Activated T-cell treated with anti-CD3 and anti-CD28 coated beads, Interleukin-2, amount 50 U/mL, for 1 hour (primary cell): ENCODE results near the gene CDH4.

Experiments used
- DNase-seq: peaks from one replicate; pipeline ENCODE4 v3.0.0-alpha.2; 2020

CDH4 gene

DNA sequence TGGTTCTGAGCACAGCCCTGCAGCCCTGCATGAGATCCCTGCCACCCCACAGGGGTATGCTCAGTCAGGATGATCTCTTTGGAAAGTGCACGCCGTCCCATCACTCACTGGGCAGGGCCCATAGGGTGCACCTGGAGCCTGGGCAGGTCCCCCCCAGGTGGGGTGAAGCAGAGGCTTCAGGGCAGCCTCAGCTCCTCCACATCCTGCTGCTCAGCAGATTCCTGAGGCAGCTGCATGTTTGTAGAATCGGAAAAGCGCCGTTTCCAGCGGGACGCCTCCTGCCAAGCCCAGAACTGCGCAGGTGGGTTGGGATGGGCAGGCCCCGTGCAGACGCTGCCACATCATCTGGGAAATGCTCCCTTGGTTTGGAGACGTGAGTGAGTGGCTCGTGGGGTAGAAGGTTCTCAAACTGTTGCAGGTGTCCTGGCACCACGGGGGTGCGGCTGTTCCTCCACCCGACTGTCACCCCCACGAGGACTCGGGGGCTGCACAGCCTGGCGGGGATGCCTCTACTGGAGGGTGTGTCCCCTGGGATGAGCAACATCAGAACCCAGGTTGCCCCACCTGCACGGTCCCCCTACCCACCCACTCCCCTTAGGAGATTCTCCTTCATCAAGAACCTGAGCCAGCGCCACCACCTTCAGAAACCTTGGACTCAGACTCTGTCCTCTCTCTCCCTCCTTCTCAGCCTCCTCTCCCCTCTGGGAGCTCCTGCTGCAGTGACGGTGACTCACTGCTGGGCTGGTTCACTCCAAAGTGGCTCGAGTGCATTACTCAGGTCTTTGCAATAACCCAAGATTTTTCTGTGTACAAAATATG is 479.5 kb downstream of the CDH4 start:
- DNase-seq: no peak

DNA sequence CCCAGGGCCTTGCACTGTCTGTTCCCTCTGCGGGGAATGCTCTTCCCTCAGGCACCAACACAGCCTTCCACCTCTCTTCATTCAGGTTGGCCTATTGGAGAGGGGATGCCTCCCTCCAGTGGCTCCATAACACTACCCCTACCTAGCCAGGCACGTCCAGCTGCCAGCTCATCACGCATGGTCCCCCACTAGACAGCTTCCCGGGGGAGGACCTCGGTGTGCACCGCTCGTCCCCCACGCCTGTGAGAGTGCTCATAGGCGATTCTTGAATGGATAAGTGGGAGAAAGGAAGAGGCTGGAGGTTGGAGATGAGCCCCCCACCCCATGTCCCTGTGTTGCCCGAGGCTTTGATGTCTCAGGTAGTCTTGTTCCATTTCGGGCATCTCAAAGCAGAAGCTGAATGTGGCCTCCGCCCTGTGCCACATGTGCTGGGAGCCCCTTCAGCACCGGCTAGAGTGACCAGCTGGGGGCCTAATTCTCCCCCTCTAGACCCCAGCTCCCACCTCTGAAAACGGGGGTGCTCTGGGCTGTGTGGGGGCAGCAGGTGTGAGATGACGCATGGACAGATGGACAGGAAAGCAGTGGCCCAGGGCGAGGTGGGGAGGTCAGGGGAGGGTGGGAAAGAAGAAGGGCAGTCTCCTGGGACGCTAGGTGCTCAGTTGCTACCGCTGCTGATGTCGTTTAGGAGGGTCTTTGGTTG is 480.6 kb downstream of the CDH4 start:
- no peak for DNase-seq

DNA sequence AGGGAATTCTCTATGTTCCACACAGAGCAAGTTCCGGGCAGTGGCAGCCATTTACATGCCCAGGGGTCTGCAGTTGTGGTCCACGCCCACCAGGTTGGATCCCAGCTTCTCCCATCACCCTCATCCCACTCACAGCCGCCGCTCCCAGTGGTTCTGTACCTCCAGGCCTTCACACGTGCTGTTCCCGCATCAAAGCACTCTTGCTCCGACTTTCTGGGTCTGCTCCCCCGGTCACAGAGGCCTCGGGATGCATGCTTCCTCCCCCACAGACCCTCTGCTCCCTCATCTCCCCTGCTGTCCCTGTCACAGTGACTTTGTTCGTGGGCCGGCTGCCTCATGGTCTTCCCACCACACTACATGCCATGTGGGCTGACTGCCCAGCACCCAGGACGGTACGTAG is 481.2 kb downstream of the CDH4 start:
- no peak for DNase-seq

DNA sequence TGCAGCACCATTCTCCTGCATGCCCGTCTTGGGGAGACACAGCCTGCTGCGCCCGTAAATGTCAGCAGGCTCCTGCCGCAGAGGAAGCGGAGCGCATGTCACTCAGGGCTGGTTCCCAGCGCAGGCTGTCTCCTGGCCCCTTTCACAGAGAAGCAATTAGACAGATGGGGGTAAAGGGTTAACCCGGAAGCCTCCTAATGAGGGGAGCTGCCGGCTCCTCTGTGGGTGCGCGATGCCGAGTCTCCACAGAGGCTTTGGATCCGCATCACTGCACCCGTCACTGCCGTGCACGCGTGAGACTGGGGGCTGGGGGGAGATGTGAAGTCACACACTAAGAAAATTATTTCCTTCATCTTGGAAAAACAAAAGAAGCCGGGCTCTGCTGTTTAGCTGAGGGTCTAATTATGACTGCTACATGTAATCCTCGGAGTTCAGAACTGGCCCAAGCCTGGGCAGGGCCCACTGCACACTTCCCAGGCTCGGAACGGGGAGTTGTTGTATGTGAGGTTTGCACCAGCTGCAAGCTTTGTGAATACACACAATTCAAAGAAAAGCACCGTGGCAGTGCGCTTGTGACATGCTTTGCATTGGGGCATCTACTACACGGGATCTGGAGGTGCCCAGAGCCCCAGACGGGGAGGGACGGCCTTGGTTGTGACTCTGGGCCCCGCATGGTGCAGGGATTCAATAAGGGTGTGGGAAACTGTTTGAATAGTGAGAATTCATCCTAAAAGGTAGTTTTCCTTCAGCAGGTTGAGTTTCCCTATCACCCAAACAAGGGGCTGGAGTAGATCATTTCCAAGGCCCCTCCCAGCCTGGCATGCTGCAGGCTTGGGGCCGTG is 482.1 kb downstream of the CDH4 start:
- no peak for DNase-seq

DNA sequence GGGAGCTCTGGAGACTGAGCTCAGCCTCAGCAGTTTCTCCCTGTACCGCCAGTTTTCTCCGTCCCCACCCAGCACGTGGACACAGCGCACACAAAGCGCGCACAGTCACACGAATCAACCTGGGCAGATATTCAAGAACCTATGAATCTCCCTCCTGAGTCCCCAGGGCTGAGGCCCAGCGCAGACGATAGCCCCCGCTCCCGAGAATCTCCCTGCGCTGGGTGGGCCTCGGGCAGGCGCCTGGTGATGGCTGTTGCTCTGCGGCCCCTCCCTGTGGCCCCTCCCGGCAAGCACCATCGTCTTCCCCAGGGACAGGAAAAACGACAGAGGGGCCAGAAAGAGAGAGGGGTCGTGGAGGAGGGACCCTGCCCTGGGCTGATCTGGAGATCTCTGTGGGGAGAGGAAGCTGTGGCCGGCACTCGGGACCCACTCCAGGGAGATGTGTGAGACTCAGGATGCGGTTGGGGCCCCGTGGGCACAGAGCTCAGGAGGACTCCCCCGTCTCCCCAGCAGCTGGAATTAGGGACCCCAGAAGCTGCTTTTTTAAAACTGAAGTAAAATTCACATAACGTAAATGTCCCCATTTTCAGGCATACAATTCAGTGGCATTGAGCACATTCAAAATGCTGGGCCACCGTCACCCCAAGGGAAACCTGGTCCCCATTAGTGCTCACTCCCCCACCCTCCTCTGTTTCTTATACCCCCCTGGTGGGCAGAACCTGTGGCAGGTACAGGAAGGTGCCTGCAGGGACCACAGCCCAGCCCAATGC is 482.9 kb downstream of the CDH4 start:
- DNase-seq: no peak

DNA sequence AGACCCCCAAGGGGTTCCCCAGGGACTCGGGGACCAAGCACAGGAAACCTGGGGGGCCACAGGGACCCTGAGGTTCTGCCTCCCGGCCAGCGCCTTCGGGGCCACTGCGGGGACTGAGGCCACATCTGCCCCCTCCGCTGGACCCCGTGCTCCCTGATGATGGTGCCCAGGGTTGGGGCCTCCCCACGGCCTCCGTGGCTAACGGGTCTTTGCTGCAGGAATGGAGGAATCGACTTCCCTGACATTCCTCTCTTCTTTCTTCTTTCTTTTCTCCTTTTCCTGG is 483.4 kb downstream of the CDH4 start:
- no peak for DNase-seq

DNA sequence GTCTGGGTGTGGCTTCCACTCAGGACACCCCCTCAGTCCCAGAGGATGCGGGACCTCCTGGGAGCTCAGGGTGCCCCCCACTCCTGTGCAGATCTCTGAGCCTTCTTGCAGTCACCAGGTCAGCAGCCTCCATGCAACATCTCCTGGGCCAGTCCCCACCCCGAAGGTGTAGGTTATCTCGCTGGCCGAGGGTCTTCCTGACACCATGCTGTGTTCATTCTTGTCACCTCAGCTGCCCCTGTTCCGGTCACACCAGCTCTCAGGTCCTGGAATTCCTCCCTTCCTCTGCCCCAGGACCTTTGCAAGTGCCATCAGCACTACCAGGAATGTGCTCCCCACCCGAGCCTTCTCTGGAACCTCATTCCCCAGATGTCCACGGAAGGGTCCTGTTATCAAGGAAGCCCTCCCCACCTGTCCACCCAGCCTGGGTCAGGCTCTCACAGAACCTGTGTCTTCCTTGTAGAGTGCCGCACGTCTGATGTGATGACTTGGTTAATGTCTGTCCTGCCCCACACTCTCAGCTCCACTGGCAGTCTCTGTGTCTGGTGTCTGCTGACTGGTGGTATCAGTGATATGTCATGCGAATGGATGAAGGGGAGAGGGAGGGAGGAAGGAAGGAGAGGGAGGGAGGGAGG is 484.1 kb downstream of the CDH4 start:
- DNase-seq: no peak

DNA sequence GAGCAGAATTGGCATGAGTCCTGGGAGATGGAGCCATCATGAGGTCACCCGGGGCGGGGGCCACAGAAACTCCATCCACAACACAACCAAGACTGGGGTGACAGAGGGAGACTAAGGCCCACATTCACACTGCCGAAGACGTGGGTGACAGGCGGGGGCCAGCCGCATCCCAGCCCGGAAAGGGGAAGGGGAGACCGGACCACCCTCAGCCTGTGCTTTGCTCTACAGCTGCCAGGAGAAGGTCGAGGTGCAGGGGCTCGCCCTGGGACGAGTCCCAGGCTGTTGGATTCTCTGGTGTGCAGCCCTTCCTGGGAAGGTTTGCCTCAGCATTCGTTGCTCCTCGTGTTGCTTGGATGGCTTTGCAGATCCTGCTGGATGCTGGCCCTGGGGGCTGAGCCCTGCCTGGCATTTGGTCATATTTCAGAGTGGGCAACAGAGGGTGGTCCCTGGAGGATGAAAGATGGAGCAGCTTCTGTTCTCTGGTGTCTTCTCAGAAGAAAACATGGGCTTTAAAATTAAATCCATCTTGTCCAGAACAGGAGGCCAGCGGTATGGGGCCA is 484.8 kb downstream of the CDH4 start:
- no peak for DNase-seq

DNA sequence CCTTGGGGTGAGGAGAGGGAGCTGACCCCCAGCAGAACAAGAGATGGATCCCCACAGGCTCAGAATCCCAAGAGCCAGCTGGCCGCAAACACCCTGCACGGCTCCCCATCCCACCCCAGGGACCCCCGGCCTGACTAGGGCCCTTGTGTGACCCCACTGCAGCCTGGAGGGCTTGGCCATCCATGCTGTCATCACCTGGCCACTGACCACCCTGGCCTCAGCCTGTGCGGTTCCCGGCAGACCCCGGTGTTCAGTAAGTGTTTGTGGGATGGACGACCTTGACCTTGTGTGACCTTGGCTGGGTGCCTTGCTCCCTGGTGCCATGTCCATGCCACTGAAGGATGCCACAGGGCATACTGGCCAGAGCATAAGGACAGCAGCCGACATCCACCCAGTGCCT is 485.3 kb downstream of the CDH4 start:
- DNase-seq: no peak

DNA sequence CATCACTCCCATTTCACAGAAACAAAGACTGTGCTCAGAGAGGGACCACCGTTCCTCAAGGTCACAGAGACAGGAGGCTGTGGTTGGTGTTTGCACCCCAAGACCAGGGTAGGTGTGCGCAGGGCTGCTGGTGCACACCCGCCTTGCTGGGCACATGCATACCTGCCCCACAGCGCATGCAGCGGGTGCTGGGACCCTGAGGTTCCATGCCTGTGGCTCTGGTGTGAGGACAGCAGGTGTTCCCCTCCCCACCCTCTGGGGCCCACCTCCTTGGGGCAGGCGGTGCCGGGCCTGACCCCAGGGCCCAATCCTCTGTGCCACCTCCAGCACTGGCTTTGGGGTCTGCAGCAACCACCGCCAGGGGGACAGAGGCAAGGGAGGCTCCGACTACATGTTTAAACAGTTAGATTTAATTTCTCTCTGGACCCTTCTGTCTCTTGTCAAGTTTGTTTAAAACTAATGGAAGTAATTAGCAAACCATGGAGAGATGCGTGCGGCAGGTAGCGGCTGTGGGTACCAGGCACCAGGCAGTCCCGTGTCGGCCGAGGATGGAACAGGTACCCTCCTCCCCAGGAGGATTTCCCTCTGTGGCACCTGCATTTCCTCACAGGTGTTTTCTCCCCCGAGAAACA is 485.9 kb downstream of the CDH4 start:
- no peak for DNase-seq

DNA sequence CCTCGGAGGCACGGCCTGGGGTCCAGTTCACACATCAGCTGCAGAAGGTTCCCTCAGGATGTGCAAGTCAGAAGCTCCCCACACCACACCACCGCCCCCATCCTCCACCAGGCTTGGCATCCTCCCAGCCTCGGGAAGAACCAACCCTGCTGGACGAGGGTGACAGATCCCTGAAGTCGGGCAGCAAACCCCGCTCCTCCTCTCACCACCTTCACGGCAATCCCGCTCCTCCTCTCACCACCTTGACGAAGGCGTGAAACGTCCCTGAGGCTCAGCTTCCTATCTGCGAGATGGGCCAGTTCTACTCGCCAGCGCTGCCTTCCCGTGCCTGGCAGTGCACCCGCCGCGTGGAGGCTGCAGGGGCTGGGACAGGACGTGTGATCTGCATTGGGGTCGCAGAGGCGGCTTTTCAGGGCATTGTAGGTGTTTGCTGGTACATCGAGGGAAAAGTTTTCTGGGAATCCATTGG is 486.6 kb downstream of the CDH4 start:
- DNase-seq: no peak

DNA sequence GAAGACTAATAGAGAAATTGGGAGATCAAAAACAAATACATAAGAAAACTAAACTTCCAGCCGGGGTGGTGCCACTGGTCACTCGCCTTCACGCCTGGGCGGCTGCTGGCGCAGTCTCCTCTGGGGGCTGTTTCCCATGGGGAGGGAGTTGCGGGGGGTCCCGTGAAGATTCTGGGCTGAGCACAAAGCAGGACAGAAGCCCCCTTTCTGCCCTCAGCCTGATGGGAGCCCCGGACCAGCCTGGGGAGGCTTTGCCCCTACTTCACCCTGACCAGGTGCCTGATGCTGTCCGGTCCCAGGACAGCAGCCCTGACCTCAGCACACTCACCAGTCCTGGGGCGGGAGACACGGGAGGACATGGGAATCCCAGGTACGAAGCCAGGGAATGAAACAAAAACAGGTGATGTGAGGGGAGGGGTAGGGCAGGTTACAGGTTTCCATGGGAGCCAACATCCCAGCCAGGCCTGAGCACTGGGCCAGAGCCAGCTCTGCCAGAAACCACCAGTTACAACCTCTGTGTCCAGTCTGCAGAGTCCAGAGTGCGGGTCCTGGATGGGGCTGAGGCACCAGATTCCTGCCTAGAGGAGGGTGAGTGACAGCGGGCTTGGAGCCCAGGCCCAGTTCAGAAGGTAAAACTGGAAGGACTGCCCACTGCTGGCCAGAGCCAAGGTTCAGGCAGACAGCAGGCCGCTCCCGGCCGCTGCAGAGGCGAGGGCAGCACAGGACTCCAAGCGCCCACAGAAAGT is 487.2 kb downstream of the CDH4 start:
- no peak for DNase-seq

DNA sequence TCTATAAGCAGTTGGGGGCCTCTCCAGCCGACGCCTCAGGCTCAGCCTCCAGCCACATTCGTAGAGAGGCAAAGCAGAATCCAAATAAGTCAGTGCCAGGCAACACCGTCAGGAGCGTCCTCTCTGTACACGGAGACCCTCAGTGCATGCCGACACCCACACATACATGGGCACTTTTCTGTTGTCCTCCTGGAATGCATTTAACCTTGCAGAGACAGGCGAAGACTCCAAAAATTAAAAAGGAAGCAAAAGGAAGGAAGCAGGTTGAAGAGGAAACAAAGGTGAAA is 487.7 kb downstream of the CDH4 start:
- DNase-seq: no peak

DNA sequence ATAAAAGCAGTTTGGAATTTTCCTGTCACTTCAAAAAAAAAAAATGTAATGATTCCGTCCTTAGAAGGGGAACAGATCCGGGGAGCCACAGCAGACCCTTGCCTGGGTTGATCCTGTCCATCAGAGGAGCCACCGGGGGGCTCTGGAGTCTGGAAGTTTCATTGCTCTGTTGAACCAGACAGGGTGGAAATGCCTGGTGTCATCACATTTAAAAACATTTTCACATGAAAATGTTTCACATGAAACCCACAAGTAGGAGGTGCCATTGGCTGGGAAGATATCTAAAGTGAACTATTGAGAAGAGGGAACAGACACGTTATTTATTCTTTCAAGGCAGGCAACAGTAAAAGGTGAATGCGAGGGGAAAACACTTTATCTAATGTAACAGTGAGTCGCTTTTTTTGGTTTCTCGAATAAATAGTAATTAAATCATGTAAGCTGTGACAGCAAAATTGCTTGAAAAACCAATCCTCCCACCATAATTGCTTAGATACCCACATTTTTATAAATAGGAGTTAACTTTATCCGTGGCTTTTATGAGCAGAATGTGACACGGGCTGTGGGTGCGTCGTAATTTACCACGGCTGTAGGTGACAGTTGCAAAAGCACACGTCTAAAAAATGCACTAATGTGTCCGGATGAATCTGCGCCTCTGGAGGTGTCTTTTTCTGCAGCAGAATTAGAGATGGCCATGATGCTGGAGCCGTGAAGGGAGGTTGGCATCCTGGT is 490.2 kb downstream of the CDH4 start:
- DNase-seq: no peak

DNA sequence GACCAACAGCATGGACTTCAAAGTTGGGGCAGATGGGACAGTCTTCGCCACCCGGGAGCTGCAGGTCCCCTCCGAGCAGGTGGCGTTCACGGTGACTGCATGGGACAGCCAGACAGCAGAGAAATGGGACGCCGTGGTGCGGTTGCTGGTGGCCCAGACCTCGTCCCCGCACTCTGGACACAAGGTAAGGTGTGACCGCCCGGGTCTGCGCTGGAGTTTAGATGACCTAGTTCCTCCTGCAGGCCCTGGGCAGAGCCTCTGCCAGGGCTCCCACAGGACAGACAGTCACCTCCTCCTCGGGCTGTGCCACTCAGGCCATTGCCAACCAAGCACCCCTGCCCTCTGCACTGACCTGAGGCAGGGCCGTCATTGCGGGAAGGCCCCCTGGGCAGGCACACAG is 491.5 kb downstream of the CDH4 start:
- no peak for DNase-seq

DNA sequence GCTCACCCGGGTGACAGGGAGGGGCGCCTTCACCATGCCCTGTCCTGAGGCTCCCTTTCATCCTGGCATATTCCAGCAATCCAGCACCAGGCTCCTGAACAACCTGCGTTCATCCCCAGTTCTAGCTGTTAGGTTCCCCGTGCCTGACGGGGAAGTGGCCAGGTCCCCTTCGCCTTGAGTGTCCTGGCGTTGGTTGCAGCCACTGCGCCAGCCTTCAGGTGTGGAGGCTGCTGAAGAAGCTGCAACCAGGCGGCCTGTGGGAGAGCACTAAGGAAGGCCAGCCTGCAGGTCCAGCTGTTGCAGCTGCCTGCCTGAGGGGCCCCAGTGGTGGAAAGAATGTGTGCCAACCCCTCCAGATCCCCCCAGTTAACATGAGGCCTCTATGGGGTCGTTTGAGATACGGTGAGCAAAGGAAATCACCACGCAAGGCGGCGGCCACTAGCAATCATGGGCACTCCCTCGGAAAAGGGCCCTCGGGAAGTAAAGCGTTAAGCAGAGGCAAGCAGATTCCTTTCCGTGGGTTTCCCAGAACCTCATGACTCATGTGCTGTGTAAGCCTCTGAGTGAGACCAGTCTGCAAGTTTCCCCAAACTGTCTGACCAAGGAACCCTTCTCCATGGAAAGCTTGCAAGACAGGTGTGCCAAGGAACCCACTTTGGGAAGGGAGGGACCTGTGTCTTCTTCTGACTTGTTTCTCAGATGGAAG is 492.8 kb downstream of the CDH4 start:
- DNase-seq: no peak

DNA sequence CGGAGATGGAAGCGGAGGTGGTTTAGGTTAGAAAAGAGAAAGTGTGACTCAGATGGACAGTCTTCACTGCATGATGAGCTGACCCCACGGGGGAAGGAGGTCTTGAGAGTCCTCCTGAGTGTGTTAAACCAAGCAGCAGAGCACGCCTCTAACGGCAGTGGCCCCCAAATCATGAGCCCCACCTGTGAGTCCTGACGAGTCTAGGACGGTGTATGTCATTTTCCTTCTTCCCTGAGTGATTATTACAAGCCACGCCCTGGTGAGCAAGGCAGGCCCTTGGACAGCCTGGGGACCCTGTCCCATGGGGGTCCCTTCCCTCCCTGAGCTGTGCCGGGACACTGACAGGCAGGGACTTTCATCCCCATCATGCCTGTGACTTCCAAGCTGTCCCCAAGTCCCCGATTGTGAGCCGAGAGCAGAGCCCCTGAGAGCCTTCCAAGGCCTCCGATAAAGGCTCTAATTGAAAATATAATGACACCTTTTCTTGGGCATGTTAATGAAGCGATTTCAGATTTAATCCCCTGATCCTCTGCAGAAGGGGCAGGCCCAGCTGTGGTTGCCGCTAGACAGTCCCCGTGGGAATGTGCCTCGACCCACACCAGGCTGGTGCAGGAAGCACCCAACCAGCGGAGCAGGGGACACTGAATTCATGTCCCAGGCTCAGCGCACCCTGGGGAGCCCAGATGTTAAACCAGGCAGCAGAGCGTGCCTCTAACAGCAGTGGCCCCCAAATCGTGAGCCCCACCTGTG is 493.5 kb downstream of the CDH4 start:
- no peak for DNase-seq

DNA sequence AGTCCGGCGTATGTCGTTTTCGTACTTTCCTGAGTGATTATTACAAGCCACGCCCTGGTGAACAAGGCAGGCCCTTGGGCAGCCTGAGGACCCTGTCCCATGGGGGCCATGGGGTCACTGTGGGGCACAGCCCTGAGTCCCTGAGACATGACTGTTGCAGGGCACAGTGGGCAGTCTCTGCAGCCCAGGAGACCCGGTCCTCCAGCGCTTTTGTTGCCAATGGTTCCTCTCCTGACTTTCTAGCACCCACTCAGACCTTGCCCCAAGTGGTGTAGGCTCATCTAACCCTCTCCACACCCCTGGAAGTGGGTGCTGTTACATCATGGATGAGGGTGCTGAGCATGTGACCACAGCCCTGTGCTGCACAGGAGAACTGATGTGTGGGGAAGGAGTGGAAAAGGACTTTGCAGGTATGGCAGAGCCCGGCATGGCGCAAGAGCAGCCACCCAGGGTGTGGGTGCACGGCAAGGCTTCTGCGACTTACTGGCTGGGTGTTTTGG is 494.1 kb downstream of the CDH4 start:
- DNase-seq: no peak

DNA sequence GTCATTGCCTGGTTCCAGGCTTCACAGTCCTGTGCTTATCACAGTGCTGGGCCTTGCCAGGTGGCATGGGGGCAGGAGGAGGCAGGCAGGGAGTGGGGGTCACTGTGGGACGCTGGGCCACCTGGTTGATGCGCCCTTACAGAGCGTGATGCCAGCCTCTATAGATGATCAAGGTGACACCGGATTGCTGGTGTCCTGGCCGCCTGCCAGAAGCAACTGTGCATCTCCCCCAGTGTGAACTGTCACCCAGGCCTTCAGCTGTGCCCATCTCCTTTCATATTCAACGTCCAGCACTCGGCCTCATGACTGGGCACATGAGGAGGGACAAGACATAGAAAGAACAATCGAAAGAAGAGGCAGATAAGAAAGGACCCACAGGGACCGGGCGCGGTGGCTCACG is 494.7 kb downstream of the CDH4 start:
- DNase-seq: no peak
